ENCODE measurements around the gene SLC46A2.

SLC46A2 gene

DNA sequence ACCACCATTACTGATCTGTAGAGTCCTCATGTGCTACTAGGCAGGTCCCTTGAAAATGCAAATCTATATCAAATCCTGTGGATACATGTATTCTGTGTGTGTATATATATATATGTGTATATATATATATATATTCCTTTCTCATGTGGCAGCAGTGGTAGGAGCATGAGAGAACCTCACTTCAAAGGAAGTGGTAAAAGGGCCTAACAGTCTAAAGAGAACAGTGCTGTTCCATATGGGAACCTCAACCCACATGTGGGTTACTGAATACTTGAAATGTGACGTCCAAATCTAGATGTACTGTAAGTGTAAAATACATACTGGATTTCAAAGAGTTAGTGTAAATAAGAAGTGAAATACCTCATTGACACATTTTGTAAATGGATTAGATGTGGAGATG is 5.4 kb downstream of the SLC46A2 start:
- DNase-seq, result no peak

DNA sequence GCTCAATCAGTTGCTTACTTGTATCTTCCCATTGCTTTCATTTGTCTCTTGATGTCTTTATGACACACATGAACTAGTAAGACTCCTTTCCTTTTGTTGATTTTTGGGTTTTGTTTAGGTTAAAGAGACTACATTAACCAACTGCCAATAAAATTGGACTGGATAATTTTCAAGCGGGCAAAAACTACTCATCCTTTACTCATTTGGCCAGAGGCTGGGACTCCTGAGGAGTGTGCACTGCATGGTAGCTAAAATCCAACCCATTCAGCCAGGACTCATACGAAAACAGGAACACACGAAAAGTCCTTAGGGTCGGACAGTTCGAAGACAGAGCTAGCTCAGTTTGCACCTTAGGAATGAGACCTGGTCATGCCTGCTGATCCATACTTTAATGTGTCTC is 6.0 kb downstream of the SLC46A2 start:
- DNase-seq, result no peak

DNA sequence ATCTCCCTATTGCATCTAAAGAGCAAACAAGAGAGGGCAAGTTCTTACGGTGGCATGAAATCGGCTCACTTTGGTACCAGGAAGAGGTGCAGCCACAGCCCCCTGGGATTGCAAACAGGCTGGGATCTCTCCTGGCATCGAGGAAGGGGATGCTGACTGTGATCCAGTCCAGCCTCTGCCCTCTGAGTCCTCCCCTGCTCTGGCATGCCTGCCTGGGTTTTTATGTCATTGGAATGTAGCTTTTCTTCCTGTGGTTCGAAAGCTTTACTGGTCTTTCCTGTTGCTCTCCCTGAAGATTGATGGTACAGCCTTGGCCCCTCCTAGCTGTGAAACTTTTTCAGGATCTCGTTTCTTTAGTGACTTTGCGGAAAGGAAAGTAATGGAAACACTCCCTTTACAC is 6.6 kb downstream of the SLC46A2 start:
- DNase-seq, result no peak

DNA sequence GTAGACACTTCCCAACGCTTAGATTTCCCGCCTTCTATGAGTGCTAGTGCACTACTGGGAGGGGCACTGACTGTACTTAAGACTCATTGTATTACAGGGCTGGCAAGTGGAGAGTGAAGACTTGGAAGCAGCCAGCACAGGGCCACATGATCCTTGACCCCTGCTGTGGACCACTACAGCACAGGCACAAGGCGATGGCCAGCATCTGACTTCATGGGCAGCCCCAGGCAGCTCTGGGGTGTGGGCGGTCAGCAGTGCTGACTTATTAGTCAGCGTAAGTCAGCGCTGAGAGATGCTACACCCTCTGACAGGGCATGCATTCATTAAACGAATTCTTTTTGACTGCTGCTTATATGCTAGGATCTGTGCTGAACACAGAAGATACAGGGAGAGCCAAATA is 9.3 kb downstream of the SLC46A2 start:
- DNase-seq, result no peak

DNA sequence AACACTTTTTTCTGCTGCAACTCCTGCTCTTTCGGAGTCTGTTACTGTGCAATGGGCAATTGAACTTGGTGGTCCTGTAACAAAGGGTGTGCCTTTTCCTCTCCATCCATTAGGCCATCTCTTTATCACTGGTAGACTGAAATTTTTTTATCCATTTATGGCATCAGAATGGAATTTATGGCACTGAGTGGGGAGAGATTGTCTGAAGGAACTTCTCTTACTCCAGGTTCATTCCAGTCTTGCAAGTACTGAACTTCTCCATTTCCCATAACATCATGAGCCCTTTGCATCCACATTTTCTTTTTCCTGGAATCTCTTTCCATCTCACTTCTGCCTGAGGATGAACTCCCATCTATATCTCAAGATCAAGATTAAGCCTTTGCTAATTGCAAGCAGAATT is 10.0 kb downstream of the SLC46A2 start:
- DNase-seq, result no peak

DNA sequence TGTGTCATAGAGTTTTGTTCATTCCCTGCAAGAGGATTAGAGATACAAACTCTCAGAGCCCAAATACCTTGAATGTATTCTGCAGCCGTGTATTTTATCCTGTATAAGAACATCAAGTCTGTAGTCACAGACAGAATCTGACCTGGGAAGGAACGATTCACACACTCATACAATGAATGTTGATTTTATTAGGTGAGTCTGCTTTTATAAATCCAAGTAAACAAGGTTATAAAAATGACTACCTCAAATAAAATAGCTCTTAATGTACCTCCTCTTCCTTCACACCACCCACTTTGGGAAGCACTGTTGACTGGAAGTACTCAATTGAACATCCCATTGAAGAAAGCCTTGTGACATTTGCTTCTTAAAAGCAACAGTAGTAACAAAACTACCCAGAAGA is 11.9 kb downstream of the SLC46A2 start:
- no peak for DNase-seq

DNA sequence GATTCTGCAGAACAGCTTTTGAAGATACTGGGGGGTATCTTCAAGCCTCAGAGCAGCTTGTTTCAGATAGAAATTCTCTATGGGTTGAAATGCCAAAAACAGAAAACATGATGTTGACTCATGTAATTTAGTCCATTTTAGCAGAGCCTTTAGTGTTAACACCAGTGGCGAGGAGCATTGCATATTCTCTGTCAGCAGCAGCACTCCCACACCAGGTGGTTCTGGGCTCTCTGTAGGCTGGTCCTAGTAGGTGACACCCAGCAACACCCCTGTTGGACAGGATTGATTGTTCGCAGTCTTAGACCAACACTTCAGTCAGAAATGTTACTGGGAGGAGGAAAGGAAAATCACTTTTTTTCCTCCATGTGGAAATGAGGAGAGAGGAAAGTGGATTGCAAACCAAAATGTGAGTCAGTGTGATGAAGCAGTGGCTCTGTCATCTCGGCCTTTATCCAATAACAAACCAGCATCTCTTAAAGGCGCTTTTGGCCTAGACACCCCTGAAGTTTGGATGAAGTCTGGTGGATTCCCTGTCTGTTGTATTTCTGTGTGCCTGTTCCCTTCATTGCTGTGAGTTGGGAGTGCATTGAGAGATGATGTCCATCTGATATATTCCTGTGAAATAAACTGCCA is 16.8 kb downstream of the SLC46A2 start:
- DNase-seq, result no peak

DNA sequence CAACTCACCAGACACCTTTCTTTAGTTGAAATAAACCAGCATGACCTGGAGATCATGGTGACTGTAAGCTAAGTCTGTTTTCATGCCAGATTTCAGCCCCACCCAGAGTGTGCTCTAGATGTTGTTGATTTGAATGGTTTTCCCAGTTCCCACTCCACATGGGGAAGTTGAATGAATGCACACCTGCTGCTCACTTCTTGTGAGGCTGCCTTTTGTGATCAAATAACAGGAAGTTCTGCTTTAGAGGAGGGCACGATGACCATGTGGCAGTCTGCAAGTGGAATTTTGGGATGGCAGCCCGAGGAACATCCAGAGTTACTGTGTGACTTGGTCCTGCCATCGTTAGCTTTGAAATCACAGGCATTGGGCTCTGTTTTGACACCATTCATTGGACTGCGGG is 18.7 kb downstream of the SLC46A2 start:
- no peak for DNase-seq

DNA sequence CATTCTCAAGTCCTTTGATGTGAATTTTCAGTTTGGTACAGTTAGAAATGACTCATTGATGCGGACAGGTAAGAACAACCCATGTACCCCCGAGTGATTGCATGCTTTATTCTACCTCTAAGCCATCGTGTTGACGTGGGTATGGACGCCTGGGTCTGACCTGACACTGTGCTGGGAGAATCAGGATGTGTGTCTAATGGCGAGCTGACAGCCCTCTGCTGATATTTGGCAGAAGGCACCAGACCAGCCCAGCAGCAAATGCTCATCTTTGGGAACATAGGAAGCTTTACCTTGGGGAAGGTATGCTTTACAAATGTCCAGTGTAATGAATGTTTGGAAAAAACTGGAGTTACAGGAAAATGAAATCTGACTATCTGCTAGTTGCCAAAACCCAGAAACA is 20.1 kb downstream of the SLC46A2 start:
- DNase-seq, result no peak

DNA sequence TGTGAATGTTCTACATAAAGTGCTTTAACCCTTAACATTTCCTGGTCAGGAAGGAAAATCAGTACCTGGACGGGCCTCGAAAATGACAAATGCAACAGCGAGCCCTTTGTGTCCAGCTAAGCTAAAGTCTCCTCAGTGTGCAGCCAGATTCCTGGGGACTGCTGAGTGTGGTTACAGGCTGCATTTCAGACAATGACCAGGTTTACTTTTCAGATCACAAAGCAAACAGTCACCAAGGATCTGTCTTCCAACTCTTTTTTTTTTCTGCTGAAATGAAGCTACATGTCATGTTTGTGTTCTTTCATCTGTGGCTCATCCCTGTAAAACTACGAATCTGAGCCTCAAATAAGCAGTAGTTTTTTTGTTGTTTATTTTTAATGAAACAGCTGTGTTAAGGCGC is 20.8 kb downstream of the SLC46A2 start:
- DNase-seq, result no peak

DNA sequence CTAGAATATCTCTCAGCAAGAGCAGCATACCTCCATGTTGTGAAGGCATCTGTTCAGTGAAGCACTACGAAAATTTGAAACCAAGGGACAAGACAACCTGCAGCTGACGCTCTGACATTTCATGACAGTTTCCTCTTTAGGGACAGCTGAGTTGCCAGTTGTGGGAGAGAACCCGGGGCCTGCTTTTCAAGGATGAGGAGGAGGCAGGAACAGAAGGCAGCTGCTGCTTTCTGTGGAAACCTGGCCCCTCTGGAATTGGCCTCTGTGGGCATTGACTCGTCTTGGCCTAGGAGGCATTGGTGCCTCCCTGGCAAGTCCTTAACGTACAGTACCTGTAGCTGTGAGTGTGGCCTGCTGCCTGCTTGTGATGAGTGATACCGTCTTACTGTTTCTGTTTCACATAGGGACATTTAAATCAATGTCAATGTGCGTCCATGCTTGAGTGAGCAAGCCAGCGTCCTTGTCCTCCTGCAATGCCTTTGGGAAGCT is 21.6 kb downstream of the SLC46A2 start:
- no peak for DNase-seq

DNA sequence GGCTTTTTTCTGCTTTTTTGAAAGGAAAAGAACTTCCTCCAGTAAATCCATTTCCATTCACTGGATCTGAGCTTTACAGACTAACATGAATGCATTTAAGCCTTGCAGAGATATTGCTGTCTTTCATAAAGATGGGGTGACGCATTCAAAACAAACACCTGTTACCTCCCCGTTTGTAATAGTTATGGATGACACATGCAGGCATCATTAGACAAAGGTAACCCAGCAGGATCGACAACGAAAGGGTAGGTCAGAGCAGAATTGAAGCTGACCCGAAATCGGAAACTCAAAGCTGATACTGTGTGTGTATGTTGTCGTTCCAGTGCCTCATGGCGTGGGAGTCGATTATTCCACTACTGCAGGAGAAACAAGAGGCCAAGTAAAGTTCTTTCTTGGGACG is 22.2 kb downstream of the SLC46A2 start:
- no peak for DNase-seq

DNA sequence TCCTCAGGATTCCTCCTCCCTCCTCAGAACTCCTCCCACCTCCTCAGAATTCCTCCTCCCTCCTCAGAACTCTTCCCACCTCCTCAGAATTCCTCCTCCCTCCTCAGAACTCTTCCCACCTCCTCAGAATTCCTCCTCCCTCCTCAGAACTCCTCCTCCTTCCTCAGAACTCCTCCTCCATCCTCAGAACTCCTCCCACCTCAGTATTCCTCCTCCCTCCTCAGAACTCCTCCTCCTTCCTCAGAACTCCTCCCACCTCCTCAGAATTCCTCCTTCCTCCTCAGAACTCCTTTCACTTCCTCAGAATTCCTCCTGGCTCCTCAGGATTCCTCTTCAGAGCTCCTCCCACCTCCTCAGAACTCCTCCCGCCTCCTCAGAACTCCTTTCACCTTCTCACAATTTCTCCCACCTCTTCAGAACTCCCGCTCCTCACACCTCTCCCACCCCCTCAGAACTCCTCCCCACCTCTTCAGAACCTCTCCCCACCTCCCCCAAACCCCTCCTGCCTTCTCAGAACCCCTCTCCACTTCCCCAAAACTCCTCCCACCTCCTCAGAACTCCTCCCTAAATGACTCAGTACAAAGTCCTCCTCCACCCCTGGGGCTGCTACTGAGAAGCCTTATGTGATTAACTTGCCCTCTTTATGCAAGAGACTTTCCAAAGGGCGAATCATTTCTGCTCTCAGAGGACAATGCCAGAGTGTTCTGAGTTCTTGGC is 23.2 kb downstream of the SLC46A2 start:
- no peak for DNase-seq

DNA sequence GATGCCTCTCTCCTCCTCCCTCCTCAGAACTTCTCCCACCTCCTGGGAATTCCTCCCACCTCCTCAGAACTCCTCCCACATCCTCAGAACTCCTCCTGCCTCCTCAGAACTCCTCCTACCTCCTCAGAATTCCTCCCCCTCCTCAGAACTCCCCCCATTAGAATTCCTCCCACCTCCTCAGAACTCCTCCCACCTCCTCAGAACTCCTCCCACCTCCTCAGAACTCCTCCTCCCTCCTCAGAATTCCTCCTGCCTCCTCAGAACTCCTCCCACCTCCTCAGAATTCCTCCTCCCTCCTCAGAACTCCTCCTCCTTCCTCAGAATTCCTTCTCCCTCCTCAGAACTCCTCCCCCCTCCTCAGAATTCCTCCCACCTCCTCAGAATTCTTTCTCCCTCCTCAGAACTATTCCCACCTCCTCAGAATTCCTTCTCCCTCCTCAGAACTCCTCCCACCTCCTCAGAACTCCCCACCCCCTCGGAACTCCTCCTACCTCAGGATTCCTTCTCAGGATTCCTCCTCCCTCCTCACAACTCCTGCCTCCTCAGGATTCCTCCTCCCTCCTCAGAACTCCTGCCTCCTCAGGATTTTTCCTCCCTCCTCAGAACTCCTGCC is 23.9 kb downstream of the SLC46A2 start:
- DNase-seq, result no peak

DNA sequence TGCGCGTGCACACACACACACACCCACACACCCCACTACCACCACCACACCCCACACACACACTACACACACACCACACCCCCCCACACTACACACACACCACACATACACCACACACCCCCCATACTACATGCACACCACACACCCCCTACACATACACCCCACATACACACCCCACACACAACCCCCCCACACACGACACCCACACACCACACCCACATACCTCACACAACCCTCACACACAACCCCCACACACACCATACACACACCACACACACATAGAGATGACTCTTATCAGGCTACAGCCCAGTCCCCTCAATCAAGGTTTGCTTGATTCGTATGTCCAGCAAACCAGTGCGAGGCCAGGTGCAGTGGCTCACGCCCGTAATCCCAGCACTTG is 25.7 kb downstream of the SLC46A2 start:
- no peak for DNase-seq

DNA sequence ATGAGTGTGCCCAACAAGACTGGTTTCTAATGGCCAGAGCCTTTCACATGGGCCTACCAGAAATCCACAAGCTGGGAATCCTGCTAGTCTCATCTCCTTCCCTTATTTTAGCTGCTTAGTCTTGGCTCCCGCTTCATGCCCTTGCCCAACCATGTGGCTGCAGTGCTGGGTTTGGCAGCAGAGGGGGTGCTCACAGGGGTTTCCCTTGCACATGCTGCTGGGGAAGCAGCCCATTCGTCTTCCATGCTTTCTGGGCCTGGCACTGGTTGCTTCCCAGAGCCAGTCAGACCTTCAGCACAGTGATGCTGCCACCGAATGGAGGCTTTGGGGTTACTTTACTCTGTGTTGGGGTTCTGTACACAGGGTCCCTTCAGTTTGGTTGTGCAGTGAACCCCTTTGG is 26.3 kb downstream of the SLC46A2 start:
- no peak for DNase-seq

DNA sequence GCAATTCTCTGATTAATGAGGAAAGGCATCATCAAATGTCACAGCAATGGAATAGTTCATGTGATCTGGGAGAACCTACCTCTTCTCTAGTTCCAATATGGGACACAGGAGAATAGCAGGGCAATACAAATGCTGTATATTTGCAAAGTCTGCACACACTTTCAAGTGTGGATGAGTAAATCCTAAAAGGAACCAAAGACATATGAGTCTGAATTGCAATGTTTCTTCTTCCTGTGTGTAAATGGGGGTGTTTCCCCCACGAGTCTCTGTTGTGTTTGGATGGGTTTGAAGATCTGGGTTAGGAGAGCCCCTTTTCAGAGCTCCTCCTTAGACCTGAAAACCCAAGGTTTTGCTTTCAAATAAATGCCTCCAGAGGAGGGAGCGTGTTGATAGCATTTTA is 26.9 kb downstream of the SLC46A2 start:
- DNase-seq, result no peak

DNA sequence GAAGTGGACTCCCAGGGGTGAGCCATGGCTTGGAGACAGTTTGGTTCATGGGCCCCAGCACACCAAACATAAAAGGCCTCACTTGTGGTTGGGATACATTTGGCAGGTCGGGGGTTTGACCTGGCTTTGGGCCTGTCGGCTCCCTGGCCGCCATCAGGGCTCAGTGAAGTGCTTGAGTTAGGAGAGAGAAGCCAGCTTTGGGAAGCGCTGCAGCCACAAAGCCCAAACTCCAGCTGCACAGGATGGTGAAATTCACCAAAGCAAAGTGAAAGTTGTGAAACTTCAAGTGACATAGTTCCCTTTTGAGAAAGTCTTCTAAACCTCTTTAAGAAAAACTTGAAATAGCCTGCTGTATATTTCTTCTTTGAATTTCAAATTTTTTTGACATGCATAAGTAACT is 27.5 kb downstream of the SLC46A2 start:
- DNase-seq, result no peak

DNA sequence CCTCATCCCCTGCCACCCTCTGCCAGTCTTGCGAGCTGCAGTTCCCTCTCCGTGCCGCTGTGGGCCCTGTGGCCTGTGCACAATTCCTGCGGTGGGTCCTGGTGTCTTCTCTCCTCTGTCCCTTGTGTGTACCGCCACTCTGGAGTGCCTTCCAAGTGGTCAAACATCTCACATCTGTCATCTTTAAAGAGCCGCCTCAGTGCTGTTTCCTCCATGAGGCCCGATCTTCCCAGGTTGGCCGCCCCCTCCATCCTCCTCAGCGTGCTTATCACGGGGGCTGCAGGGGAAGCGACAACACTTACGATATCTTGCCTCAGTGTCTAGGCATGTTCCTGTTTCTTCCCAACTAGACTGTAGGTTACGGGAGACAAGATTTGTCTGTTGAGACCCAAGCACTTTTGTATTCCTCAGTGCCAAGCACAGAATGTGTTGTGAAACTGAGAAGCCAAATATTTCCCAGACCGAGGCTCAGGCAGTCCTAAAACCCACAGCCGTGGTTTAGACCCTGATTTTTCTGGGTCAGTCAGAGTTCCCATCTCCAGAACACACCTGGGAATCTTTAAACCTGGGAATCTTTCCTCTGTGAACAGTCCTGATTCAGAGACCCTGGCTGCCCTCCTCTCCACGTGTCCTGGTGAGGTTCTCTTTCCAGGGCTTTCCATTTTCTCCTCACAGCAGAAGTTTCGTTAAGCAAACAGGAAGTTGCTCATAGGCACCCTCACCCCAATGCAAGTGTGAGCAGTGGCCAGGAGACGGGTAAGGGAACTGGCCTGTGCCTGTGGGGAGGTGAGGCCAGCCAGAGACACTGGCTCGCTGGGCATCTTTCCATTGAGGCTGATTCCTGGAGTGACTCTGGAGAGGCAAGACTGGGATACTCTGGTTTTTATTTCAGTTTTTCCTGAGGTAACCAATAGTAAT is 28.8 kb downstream of the SLC46A2 start:
- no peak for DNase-seq

DNA sequence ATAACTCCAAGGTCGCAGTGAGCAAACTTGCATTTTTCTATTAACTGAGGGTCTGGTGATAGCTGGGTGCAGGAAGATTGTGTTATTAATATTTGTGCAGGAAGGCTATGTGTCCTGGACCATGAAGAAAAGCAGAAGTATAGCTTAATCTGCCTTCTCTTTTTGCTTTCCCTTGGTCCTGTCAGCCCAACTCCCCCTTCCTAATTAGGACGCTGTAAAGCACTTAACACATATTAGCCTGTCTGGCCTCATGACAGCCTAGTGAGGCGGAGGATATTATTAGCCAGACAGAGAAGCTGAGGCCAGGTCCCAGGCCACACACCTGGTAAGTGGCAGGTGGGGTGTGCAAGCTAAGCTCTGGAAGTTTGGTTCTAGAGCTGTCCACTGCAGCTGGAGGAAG is 29.5 kb downstream of the SLC46A2 start:
- DNase-seq, result no peak

DNA sequence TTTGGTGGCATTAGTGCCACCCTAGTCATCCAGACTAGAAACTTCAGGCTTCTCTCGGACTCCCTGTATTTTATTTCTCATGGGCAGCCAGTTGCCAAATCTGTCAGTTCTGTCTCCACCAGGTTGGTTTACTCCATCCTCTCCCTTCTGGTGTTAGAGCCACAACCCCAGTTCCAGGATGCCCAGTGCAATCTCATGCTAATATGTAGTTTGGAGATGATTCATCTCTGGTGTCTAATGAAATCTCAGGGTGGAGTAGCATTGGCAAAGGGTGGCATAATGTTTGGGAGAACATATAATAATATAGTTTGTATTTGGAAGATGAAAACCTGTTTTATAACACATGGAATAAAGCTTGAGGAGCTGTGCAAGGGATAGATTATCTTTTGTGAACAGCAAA is 30.2 kb downstream of the SLC46A2 start:
- no peak for DNase-seq

DNA sequence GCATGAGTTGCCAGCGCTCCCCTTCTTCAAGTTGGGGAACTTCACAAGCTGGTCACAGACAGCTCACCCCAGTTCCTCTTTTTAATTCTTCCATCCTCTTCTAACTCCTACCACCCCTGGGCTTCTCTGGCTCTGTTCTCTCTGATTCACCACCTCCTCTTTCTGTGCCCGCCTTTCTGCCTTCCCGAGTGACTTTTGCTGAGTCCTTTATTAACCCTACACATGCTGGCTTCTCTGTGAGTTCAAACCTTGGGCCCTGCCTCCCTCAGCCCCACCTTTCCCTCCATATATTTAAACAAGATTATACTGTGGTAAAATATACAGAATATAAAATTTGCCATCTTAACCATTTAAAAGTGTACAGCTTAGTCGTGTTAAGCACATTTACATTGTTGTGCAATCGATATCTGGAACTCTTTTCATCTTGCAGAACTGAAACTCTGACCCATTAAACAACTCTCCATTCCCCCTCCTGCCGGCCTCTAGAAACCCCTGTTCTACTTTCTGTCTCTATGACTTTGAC is 32.0 kb downstream of the SLC46A2 start:
- DNase-seq, result no peak

DNA sequence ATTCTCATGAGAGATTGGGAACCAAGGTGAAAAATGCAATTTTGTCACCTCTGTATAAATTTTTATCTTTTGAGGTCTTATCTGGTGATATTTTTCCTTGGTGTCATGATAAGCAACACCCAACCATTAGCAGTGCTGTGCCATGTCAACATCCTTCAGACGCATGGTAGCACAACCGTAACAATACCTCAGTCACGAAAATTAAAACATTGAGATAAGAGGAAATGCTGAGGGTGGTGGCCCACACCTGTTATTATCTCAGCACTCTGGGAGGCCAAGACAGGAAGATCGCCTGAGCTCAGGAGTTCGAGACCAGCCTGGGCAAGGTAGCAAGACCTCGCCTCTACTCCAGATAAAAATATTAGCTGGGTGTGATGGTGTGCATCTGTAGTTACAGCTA is 32.7 kb downstream of the SLC46A2 start:
- DNase-seq, result no peak

Data from NCI-H1930 (cell line).